Keratinocyte (primary cell): ENCODE data around the gene KRTAP1-1. TPM values are rescaled to one million over a fixed set of nuclear protein-coding genes. Genes with fewer than 3 reads are reported as not detected.

Experiments
- DNase-seq: peaks from one replicate; pipeline ENCODE4 v3.0.0-alpha.2; 2011; ENCODE audit warnings: low read depth, missing footprints, low spot score
- FAIRE-seq: peaks from 2 replicates; lab custom pipeline; 2011; peaks lifted over from hg19 to GRCh38; lab: Jason Lieb, UNC
- H2AFZ ChIP-seq: 2 replicates; pipeline ENCODE4 v1.6.0; 2012; ENCODE audit warnings: low read length, control low read depth, inconsistent platforms; ENCODE audit not compliant: control insufficient read depth
- H3K27ac ChIP-seq: 2 replicates; pipeline ENCODE4 v1.5.1; 2011; ENCODE audit warnings: low read length; ENCODE audit not compliant: control insufficient read depth, insufficient read depth
- H3K27me3 ChIP-seq: 3 replicates; pipeline ENCODE4 v1.6.0; 2011; ENCODE audit warnings: low read length; ENCODE audit not compliant: control insufficient read depth, insufficient read depth; ENCODE audit errors: extremely low read depth
- H3K36me3 ChIP-seq, 2 experiments: 2 replicates in 1 of 2; 3 replicates in 1 of 2; pipeline ENCODE4 v1.5.1; 2011; ENCODE audit warnings: low read length in 2 of 2, mild to moderate bottlenecking in 1 of 2; ENCODE audit not compliant: control insufficient read depth in 2 of 2, insufficient read depth in 2 of 2; ENCODE audit errors: extremely low read depth in 1 of 2
- H3K4me1 ChIP-seq: 3 replicates; pipeline ENCODE4 v1.5.1; 2011; ENCODE audit warnings: low read length; ENCODE audit not compliant: control insufficient read depth, insufficient read depth; ENCODE audit errors: extremely low read depth
- H3K4me2 ChIP-seq: 3 replicates; pipeline ENCODE4 v1.6.0; 2011; ENCODE audit warnings: low read depth, low read length; ENCODE audit not compliant: control insufficient read depth, insufficient read depth; ENCODE audit errors: extremely low read depth
- H3K4me3 ChIP-seq, 3 experiments: fragments of 200-600 bp in 1 of 3; sonication (generic) in 1 of 3; 2 replicates in 2 of 3; 3 replicates in 1 of 3; pipeline ENCODE4 v1.5.1; 2011 to 2016; ENCODE audit warnings: low read length in 3 of 3, mild to moderate bottlenecking in 3 of 3, control low read depth in 2 of 3, inconsistent platforms in 1 of 3, low read depth in 1 of 3, mixed read lengths in 1 of 3, mixed run types in 1 of 3, moderate library complexity in 1 of 3; ENCODE audit not compliant: control insufficient read depth in 2 of 3, insufficient read depth in 2 of 3; ENCODE audit errors: extremely low read depth in 1 of 3
- H3K79me2 ChIP-seq: 2 replicates; pipeline ENCODE4 v1.6.0; 2012; ENCODE audit warnings: low read length; ENCODE audit not compliant: control insufficient read depth, insufficient read depth
- H3K9ac ChIP-seq: 3 replicates; pipeline ENCODE4 v1.6.0; 2011; ENCODE audit warnings: low read length; ENCODE audit not compliant: control insufficient read depth, insufficient read depth; ENCODE audit errors: extremely low read depth
- H3K9me1 ChIP-seq: 3 replicates; pipeline ENCODE4 v1.6.0; 2011; ENCODE audit warnings: low read length; ENCODE audit not compliant: control insufficient read depth, insufficient read depth; ENCODE audit errors: extremely low read depth
- H3K9me3 ChIP-seq: 2 replicates; pipeline ENCODE4 v1.5.1; 2012; ENCODE audit warnings: low read depth, low read length; ENCODE audit not compliant: control insufficient read depth
- H4K20me1 ChIP-seq: 3 replicates; pipeline ENCODE4 v1.6.0; 2011; ENCODE audit warnings: low read length; ENCODE audit not compliant: control insufficient read depth, insufficient read depth; ENCODE audit errors: extremely low read depth
- CTCF ChIP-seq, 3 experiments: IDR thresholded peaks in 1 of 3; conservative IDR thresholded peaks in 1 of 3; optimal IDR thresholded peaks in 1 of 3; 2 replicates in 2 of 3; 3 replicates in 1 of 3; pipeline versions ENCODE3 to v1.5.1; 2011; ENCODE audit warnings: low read length in 3 of 3, mild to moderate bottlenecking in 3 of 3, moderate library complexity in 2 of 3, control low read depth in 1 of 3, inconsistent platforms in 1 of 3; ENCODE audit not compliant: insufficient read depth in 2 of 3; ENCODE audit errors: extremely low read depth in 1 of 3
- EZH2 ChIP-seq: IDR thresholded peaks from one replicate; pipeline ENCODE4 v1.6.1; 2012; ENCODE audit warnings: inconsistent platforms, mild to moderate bottlenecking, low read length, moderate library complexity
- dilution Hi-C: fragments of 300-500 bp; cut with MboI; formaldehyde crosslinking; loops from one replicate; pipeline ENCODE4 v1.7.0; 2020; ENCODE audit warnings: low sequenced_read_pairs; ENCODE audit not compliant: extremely low pct_ligation_motif_present
- polyA plus RNA-seq, 5 experiments: library from polyadenylated mRNA; depleted of rRNA in 3 of 5; stranded (reverse) in 3 of 5; stranded (forward) in 1 of 5; unstranded in 1 of 5; fragments of >200 nt; gene quantifications; 1 replicate in 1 of 5; 2 replicates in 3 of 5; 3 replicates in 1 of 5; pipeline versions ENCODE4 v1.2.1 to v1.2.3, GENCODE V29; 2011 to 2012; ENCODE audit warnings: missing spikeins in 2 of 5, low read depth in 1 of 5, low replicate concordance in 1 of 5

KRTAP1-1 gene
- polyA plus RNA-seq, 1 donor (not counting 4 experiments of a cell fraction or from before 2014, with no cell fraction given): not detected

GRCh38 chr17:40996829-40997228 lies 44.4 kb downstream of the KRTAP1-1 start:
- FAIRE-seq (no peak), DNase-seq (no peak)
- H2AFZ ChIP-seq: no peak overlapping the region

GRCh38 chr17:40995116-40995515 lies 46.1 kb downstream of the KRTAP1-1 start:
- Histone ChIP-seq H3K79me2 (no peaks in the 10 kb centered on the region), H3K4me1 (no peaks in the 10 kb centered on the region), H3K27ac (no peak overlapping the region), H4K20me1 (no peaks in the 10 kb centered on the region), H3K27me3 (no peaks in the 10 kb centered on the region), H3K9me1 (no peaks in the 10 kb centered on the region), H3K9me3 (no peaks in the 10 kb centered on the region), H3K4me3 (no peak overlapping the region), H3K36me3 (no peaks in the 10 kb centered on the region), H2AFZ (no peak overlapping the region), H3K4me2 (no peak overlapping the region), H3K9ac (no peak overlapping the region)
- no peak for DNase-seq
- dilution Hi-C loops: no loop called here
- no peak for FAIRE-seq
- TF ChIP-seq CTCF (optimal IDR thresholded peaks at IDR 0.05 in 1 of 3, IDR thresholded peaks at IDR 0.05 in 1 of 3, conservative IDR thresholded peaks at IDR 0.05 in 1 of 3; ENCODE audit: extremely low read depth in 1 of 3, insufficient read depth in 2 of 3, low read length in 3 of 3): no peak
- no peak for TF ChIP-seq EZH2

More at GRCh38 chr17:40996829-40997228, 44.4 kb downstream of the KRTAP1-1 start:
- Histone ChIP-seq H3K4me3 (no peak overlapping the region), H4K20me1 (no peaks in the 10 kb centered on the region), H3K4me2 (no peak overlapping the region), H3K79me2 (no peaks in the 10 kb centered on the region), H3K27me3 (no peaks in the 10 kb centered on the region), H3K9ac (no peak overlapping the region), H3K9me3 (no peaks in the 10 kb centered on the region), H3K9me1 (no peaks in the 10 kb centered on the region), H3K36me3 (no peaks in the 10 kb centered on the region), H3K4me1 (no peaks in the 10 kb centered on the region), H3K27ac (no peak overlapping the region)
- dilution Hi-C loops: no loop called here
- TF ChIP-seq EZH2 (no peak), CTCF (optimal IDR thresholded peaks at IDR 0.05 in 1 of 3, IDR thresholded peaks at IDR 0.05 in 1 of 3, conservative IDR thresholded peaks at IDR 0.05 in 1 of 3; ENCODE audit: extremely low read depth in 1 of 3, insufficient read depth in 2 of 3, low read length in 3 of 3) (no peak)
